NCI-H524 (cell line): Measurements from ENCODE around the gene SUMF2.
A peak's percentile ranks its signal among the peaks of the same experiment; 100 is the strongest.
"Not testable (repeated sequence)": the region's sequence is repeated elsewhere in the genome, so short reads cannot be mapped to it uniquely, and the experiment has no call there.

ENCODE experiments used
- DNase-seq, 2 experiments: peaks; one replicate each; lab custom pipeline; 2025; lab: John Stamatoyannopoulos, UW

The SUMF2 gene

GRCh38 chr7:56063882-56064625 lies at the start of gene SUMF2:
SUMF2 (plus strand) TSS chr7:56064286; CDS start chr7:56064312, 26 bp downstream.
- peak; percentile 75 to 84 for DNase-seq

GRCh38 chr7:56017015-56017414 lies 47.1 kb upstream of the SUMF2 start:
- not testable (repeated sequence) for DNase-seq

DNA sequence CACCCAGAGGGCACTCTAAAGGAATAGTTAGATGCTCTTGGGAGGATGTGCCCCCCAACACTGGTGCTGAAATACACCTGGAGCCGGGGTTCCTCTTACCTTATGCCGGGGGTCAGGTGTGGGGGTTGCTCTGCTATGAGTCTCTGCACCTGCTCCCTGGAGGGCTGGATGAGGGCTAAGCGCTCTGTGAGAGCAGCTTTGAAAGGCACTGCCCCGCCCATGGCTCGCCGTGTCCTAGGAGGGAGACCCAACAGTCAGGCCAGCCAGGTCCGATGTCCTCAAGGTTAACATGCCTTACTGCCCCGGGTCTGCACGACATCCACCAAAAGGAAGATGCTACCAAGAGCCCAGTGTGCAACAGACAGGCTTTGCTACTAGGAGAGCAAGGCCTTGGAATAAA lies 44.6 kb upstream of the SUMF2 start:
- no peak for DNase-seq

- DNase-seq: no peak
Measured at GRCh38 chr7:56023500-56023899, 40.6 kb upstream of the SUMF2 start.

GRCh38 chr7:56026538-56026937 lies 37.5 kb upstream of the SUMF2 start:
- DNase-seq: no peak

GRCh38 chr7:56028942-56029630 lies 35.0 kb upstream of the SUMF2 start:
- DNase-seq: no peak

GRCh38 chr7:56030340-56030739 lies 33.7 kb upstream of the SUMF2 start:
- no peak for DNase-seq

DNA sequence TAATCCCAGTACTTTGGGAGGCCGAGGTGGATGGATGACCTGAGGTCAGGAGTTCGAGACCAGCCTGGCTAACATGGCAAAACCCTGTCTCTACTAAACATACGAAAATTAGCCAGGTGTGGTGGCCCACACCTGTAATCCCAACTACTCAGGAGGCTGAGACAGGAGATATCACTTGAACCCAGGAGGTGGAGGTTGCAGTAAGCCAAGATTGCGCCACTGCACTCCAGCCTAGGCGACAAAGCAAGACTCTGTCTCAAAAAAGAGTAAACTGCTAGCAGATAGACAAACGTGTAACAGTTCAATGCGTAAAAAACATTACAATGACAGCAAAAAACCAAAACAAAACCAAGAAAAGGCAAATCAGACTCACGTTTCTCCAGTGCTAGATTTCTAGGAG lies 32.5 kb upstream of the SUMF2 start:
- DNase-seq: not testable (repeated sequence)

- not testable (repeated sequence) for DNase-seq
Measured at GRCh38 chr7:56032578-56032977, 31.5 kb upstream of the SUMF2 start.

DNA sequence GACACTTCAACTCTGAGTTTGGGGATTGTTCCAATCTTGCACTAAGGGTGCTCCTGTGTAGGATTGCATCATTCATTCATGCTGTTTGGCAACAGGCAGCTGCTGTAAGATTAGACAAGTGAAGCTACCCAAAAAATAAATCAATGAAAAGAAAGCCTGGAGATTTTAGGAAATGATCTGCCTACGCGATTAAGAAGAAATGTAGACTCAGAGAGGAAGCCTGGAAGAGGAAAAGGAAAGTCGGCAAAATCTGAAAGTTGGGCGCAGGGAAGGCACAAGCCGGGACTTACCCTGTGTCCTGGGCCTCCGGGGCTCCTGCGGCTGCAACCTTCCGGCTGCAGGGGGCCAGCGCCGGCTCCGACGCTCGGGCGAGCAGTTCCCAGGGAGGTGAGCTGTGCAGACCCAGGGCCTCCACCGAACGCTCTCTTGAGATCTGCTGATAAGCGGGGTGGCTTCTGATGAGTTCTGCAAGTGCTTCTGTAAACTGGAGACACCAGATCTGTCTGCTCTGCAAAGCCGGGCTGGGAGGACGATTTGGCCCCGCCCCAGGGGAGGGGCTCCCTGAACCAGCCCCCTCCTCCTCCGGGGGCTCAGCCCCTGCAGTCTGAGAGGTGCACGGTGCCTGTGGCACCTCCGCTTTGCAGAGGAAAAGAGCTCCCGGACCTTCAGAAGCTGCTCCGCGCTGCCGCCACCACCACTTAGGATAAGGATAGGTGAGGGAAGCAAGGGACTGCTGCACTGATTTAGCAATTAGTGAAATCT lies 30.2 kb upstream of the SUMF2 start:
- DNase-seq: no peak

- DNase-seq: no peak
Measured at GRCh38 chr7:56040730-56041129, 23.4 kb upstream of the SUMF2 start.

GRCh38 chr7:56045758-56046157 lies 18.3 kb upstream of the SUMF2 start:
- DNase-seq: not testable (repeated sequence)

GRCh38 chr7:56046721-56047445 lies 17.2 kb upstream of the SUMF2 start:
- no peak for DNase-seq

- DNase-seq: not testable (repeated sequence)
Measured at GRCh38 chr7:56047446-56048116, 16.5 kb upstream of the SUMF2 start.

DNA sequence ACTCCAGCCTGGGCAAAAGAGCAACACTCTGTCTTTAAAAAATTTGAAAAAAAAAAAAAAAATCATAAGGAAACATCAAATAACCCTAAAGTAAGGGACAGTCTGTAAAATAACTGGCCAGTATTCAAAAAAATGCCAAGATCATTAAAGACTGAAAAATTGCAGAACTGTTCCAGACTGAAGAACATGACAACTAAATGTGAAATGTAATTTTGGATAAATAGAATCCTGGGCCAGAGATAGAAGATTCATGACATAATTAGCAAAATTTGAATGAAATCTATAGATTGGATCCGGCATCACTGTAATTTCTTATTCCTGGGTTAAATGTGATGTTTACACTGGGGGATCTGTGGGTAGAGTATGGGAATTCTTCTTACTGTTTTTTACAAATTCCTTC lies 15.8 kb upstream of the SUMF2 start:
- DNase-seq: no peak

- peak in 1 of 2 experiments; percentile 11 for DNase-seq
Measured at GRCh38 chr7:56048763-56049162, 15.3 kb upstream of the SUMF2 start.

DNA sequence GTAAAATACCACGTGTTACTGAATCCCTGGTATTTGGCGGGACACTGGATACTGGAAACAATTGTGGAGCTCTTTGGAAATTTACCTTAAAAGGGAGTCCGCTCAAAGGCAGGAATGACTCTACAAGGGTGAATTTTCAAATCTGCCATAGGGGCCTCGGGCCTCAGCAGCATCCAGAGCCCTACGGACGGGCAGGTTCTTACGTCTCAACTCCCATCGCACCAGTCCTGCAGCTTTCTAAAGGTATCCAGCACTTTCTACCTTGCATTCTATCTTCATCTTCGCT lies 13.1 kb upstream of the SUMF2 start:
- no peak for DNase-seq

- DNase-seq: peak; percentile 91 to 95
Measured at GRCh38 chr7:56051339-56052191, 12.5 kb upstream of the SUMF2 start, which contains the start of the genes CCT6A and PSPH. CCT6A (plus strand) TSS chr7:56051765; CDS start chr7:56051849, 84 bp downstream. PSPH (minus strand) TSS chr7:56051444; CDS start chr7:56021212, 30,232 bp downstream.

GRCh38 chr7:56053379-56053778 lies 10.7 kb upstream of the SUMF2 start:
- DNase-seq: no peak

- no peak for DNase-seq
Measured at GRCh38 chr7:56053993-56054392, 10.1 kb upstream of the SUMF2 start.

- no peak for DNase-seq
Measured at GRCh38 chr7:56062382-56062781, 1.7 kb upstream of the SUMF2 start.
